Hematopoietic multipotent progenitor cell treated with erythropoietin and hydrocortisone succinate and interleukin-3 and kit ligand, for 4 days (in vitro differentiated cells): ENCODE data around the gene DSN1.

ENCODE experiments used
- DNase-seq: peaks from one replicate; pipeline ENCODE4 v3.0.0-alpha.2; 2015

The DSN1 gene

GRCh38 chr20:36752582-36752981 is 21.0 kb downstream of the DSN1 start:
- DNase-seq, result no peak

GRCh38 chr20:36745927-36746659 is 27.5 kb downstream of the DSN1 start, which contains the start of gene NDRG3:
Gene NDRG3, minus strand, starts transcription at chr20:36746090. Its CDS starts 24,355 bp downstream, at chr20:36721735.
- DNase-seq, result peak; percentile 98

GRCh38 chr20:36745234-36745926 is 28.2 kb downstream of the DSN1 start:
- peak; percentile 59 for DNase-seq

GRCh38 chr20:36744764-36745191 is 28.8 kb downstream of the DSN1 start:
- no peak for DNase-seq

- no peak for DNase-seq
Measured at GRCh38 chr20:36744243-36744642, 29.3 kb downstream of the DSN1 start.

- no peak for DNase-seq
Measured at GRCh38 chr20:36742558-36742957, 31.0 kb downstream of the DSN1 start.

- no peak for DNase-seq
Measured at GRCh38 chr20:36741072-36741471, 32.5 kb downstream of the DSN1 start.

- DNase-seq, result no peak
Measured at GRCh38 chr20:36737183-36737499, 36.4 kb downstream of the DSN1 start.

- DNase-seq, result no peak
Measured at GRCh38 chr20:36736451-36737182, 36.9 kb downstream of the DSN1 start.

- DNase-seq, result no peak
Measured at GRCh38 chr20:36732456-36732855, 41.1 kb downstream of the DSN1 start.

- DNase-seq, result peak; percentile 66
Measured at GRCh38 chr20:36728986-36729385, 44.6 kb downstream of the DSN1 start.

GRCh38 chr20:36726168-36726567 is 47.4 kb downstream of the DSN1 start:
- no peak for DNase-seq

GRCh38 chr20:36720510-36720909 is 53.1 kb downstream of the DSN1 start:
- no peak for DNase-seq

GRCh38 chr20:36717657-36718056 is 55.9 kb downstream of the DSN1 start:
- DNase-seq, result peak; percentile 55

- DNase-seq, result no peak
Measured at GRCh38 chr20:36717021-36717420, 56.5 kb downstream of the DSN1 start.

- no peak for DNase-seq
Measured at GRCh38 chr20:36712775-36713174, 60.8 kb downstream of the DSN1 start.

GRCh38 chr20:36709126-36709525 is 64.4 kb downstream of the DSN1 start:
- no peak for DNase-seq

GRCh38 chr20:36703530-36703929 is 70.0 kb downstream of the DSN1 start:
- no peak for DNase-seq
